ENCODE results near the gene SCRN2. TPM values are rescaled to one million over a fixed set of nuclear protein-coding genes. Genes with fewer than 3 reads are reported as not detected.

SCRN2 gene
- total and polyA plus RNA-seq, 8 donors = 26.4 to 47.7 (median 39.0) TPM

- DNase-seq (no peak), ATAC-seq (no peak)
- Histone ChIP-seq H3K4me3 (no peak overlapping the region), H3K36me3 (no peaks in the 10 kb centered on the region), H3K27me3 (peaks cover 24 to 63% of the 10 kb centered on the region in 2 donors), H3K27ac (peak overlapping the region in 1 of 2 donors; percentile 33), H3K9me3 (no peaks in the 10 kb centered on the region), H3K4me1 (no peaks in the 10 kb centered on the region)
- no peak for TF ChIP-seq CTCF (IDR thresholded peaks at IDR 0.05)
- intact Hi-C loops (cut with DNase I) = no loop called here
Observed at GRCh38 chr17:47856830-47857229, 15.8 kb upstream of the SCRN2 start.

- intact Hi-C loops (cut with DNase I) = no loop called here
- DNase-seq = no peak
- Histone ChIP-seq H3K9me3 (no peaks in the 10 kb centered on the region), H3K4me1 (peaks cover 0 to 7% of the 10 kb centered on the region in 2 donors), H3K36me3 (no peaks in the 10 kb centered on the region), H3K27ac (peak overlapping the region; percentile 33 to 59), H3K27me3 (peaks cover 26 to 74% of the 10 kb centered on the region in 2 donors), H3K4me3 (no peak overlapping the region)
- no peak for TF ChIP-seq CTCF (IDR thresholded peaks at IDR 0.05)
- ATAC-seq = no peak
Observed at GRCh38 chr17:47855737-47856136, 14.7 kb upstream of the SCRN2 start.

GRCh38 chr17:47853616-47854015 lies 12.5 kb upstream of the SCRN2 start:
- ATAC-seq = no peak
- intact Hi-C loops (cut with DNase I) = no loop called here
- peaks cover 28 to 95% of the 10 kb centered on the region in 2 donors for H3K27me3 ChIP-seq

GRCh38 chr17:47852113-47852949 lies 11.3 kb upstream of the SCRN2 start:
- TF ChIP-seq CTCF (IDR thresholded peaks at IDR 0.05) = no peak
- ATAC-seq (no peak), DNase-seq (no peak)
- intact Hi-C loops (cut with DNase I) = no loop called here
- Histone ChIP-seq H3K36me3 (no peaks in the 10 kb centered on the region), H3K4me3 (no peak overlapping the region), H3K27me3 (peaks cover 41 to 100% of the 10 kb centered on the region in 2 donors), H3K27ac (no peak overlapping the region), H3K4me1 (peaks cover 0 to 16% of the 10 kb centered on the region in 2 donors), H3K9me3 (no peaks in the 10 kb centered on the region)

More at GRCh38 chr17:47853616-47854015, 12.5 kb upstream of the SCRN2 start:
- peaks cover 0 to 13% of the 10 kb centered on the region in 2 donors for H3K4me1 ChIP-seq
- no peak for DNase-seq
- H3K36me3 ChIP-seq = no peaks in the 10 kb centered on the region
- TF ChIP-seq CTCF (IDR thresholded peaks at IDR 0.05) = no peak
- no peak overlapping the region for H3K27ac ChIP-seq
- no peak overlapping the region for H3K4me3 ChIP-seq
- H3K9me3 ChIP-seq = no peaks in the 10 kb centered on the region

- Histone ChIP-seq H3K27ac (no peak overlapping the region), H3K27me3 (peaks cover 46 to 100% of the 10 kb centered on the region in 2 donors), H3K36me3 (no peaks in the 10 kb centered on the region), H3K4me1 (peaks cover 0 to 22% of the 10 kb centered on the region in 2 donors), H3K4me3 (peak overlapping the region in 1 of 2 donors; percentile 35), H3K9me3 (no peaks in the 10 kb centered on the region)
- intact Hi-C loops (cut with DNase I) = no loop called here
- no peak for ATAC-seq
- TF ChIP-seq CTCF (IDR thresholded peaks at IDR 0.05) = no peak
- DNase-seq = no peak
Observed at GRCh38 chr17:47851764-47852112, 10.7 kb upstream of the SCRN2 start.
